ENCODE results near the gene PIGC. TPM values are rescaled to one million over a fixed set of nuclear protein-coding genes. Genes with fewer than 3 reads are reported as not detected.
A peak's percentile ranks its signal among the peaks of the same experiment; 100 is the strongest.

Gene PIGC
- total RNA-seq, 1 experiment from 2014 or later: 25.3 TPM

GRCh38 chr1:172414331-172414730, 29.5 kb downstream of the PIGC start:
- no peak for DNase-seq (ENCODE audit: low read depth, low spot score)
- in situ Hi-C loops (cut with HindIII; ENCODE audit: low pct_unique_long_range_greater_than_20kb, low sequenced_read_pairs): no loop called here

DNA sequence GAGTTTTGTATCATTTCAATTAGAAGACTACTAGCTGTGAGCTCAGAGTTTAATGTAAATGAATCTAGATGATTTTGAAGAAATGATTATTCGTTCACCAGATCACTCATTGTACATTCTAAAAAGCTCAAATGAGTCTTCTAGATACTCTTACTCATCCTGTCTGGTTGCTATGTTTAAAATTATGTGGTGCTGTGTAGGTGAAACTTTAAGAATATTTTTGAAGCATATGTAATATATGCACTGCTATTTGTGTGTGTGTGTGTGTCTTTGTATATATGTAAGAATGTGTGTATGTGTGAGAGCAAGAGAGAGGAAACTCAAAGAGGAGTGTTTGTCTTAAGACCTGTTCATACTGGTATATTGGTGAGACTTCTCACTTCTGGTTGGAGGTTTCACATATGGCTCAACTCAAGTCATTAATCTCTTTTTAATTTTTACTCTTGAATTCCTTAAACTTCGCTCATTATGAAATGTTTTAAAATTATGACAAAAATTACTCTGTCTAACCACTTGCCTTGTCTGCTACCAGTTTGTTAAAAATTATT, 32.0 kb downstream of the PIGC start:
- in situ Hi-C loops (cut with HindIII; ENCODE audit: low pct_unique_long_range_greater_than_20kb, low sequenced_read_pairs): no loop called here
- no peak for DNase-seq (ENCODE audit: low read depth, low spot score)

GRCh38 chr1:172410027-172410426, 33.8 kb downstream of the PIGC start:
- DNase-seq (ENCODE audit: low read depth, low spot score): no peak
- in situ Hi-C loops (cut with HindIII; ENCODE audit: low pct_unique_long_range_greater_than_20kb, low sequenced_read_pairs): no loop called here

GRCh38 chr1:172408958-172409357, 34.9 kb downstream of the PIGC start:
- DNase-seq (ENCODE audit: low read depth, low spot score): no peak
- in situ Hi-C loops (cut with HindIII; ENCODE audit: low pct_unique_long_range_greater_than_20kb, low sequenced_read_pairs): no loop called here

DNA sequence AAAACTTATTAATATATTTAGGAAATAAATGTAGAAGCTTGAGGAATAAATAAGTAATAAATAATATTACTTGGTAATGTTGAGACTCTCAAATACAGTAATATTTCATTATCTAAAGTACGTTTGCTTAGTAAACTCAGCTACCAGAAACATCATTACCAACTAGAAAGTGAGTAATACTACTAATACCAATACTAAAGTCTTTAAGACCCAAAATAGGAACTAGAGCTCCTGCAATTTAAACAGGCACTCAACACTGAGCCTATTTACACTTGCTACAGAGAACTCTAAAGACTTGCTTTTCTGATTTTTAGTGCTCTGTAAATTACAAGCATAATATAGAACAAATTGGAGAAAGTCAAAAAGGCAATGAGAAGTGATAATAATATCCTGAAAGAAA, 36.9 kb downstream of the PIGC start:
- in situ Hi-C loops (cut with HindIII; ENCODE audit: low pct_unique_long_range_greater_than_20kb, low sequenced_read_pairs): no loop called here
- no peak for DNase-seq (ENCODE audit: low read depth, low spot score)

- in situ Hi-C loops (cut with HindIII; ENCODE audit: low pct_unique_long_range_greater_than_20kb, low sequenced_read_pairs): no loop called here
- no peak for DNase-seq (ENCODE audit: low read depth, low spot score)
These were observed 38.0 kb downstream of the PIGC start for GRCh38 chr1:172405912-172406311.

- in situ Hi-C loops (cut with HindIII; ENCODE audit: low pct_unique_long_range_greater_than_20kb, low sequenced_read_pairs): no loop called here
- DNase-seq (ENCODE audit: low read depth, low spot score): no peak
These were observed 39.7 kb downstream of the PIGC start for GRCh38 chr1:172404121-172404520.

DNA sequence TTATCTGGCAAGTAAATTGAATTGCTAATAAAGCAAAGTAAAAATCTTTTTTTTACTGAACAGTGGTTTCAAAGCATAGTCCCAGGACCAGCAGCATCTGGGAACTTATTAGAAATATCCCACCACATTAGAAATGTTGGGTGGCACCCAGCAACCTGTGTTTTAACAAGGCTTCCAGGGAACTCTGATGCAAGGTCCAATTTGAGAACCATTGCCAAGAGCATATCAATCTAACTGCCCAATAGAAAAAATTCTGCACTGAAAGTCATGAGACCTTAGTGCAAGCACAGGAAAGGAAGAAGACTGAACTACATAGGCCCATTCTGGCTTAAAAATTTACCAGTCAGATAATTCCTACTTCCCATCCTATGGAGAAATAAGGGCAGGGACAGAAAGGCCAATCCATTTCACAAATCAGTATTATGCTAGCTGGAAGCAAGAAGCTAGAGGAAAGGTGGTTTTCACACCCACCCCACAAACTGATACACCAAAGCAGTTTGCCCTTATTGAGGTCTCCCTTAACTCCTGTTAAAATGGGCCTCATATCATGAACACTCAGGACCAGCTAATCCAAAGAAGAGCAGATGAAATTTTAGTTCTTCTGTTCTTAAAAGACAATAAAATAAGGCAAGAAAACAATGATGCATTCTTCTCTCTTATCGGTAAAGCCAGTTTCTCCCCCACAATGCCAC, 40.8 kb downstream of the PIGC start:
- no peak for DNase-seq (ENCODE audit: low read depth, low spot score)
- in situ Hi-C loops (cut with HindIII; ENCODE audit: low pct_unique_long_range_greater_than_20kb, low sequenced_read_pairs): no loop called here

- no peak for DNase-seq (ENCODE audit: low read depth, low spot score)
- in situ Hi-C loops (cut with HindIII; ENCODE audit: low pct_unique_long_range_greater_than_20kb, low sequenced_read_pairs): no loop called here
These were observed 42.0 kb downstream of the PIGC start for GRCh38 chr1:172401892-172402291.

- in situ Hi-C loops (cut with HindIII; ENCODE audit: low pct_unique_long_range_greater_than_20kb, low sequenced_read_pairs): no loop called here
- DNase-seq (ENCODE audit: low read depth, low spot score): no peak
These were observed 42.4 kb downstream of the PIGC start for GRCh38 chr1:172401477-172401876.

GRCh38 chr1:172400722-172401105, 43.2 kb downstream of the PIGC start:
- no peak for DNase-seq (ENCODE audit: low read depth, low spot score)
- in situ Hi-C loops (cut with HindIII; ENCODE audit: low pct_unique_long_range_greater_than_20kb, low sequenced_read_pairs): no loop called here

DNA sequence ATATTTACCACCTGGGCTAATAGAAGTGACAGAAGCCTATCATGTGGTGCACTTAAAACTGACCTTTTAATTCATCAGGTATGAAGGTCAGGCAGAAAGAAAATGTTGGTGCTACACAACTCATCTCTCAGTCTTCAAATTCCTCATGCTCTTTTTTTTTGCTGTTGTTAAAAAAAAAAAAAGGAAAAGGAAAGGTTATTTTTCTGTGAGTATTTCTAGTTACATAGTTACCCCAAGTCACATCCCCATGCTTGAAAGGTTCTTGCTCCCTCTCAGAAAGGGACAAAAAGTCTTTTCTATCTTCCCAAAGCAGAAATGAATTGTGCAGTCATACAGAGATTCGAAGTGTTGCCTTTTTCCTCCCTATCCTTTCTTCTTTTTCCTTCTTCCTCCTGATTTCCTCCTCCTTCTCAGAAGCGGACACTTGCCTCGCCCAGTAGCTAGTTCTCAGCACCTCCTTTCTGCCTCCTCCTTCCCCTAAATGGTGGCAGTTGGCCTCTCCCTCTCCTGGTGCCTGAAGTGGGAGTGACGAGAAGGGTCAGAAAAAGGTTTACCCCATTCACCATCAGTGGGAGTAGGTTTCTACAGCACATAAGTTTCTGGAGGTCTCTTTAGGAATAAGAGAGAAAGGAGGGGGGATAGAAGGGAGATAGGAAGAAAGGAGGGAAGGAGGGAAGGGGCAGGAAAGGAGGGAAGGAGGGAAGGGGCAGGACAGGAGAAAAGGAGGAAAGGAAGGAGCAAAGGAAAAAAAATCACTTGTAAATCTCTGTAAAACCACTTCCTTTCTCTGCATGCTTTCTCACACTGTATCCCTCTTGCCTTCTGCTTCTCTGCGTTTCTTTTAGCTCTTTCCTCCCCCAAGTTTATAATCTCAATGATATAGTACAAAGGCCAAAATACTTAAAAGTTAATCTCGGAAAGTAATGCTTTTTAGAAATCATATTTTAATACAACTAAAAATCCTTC, 43.8 kb downstream of the PIGC start:
- in situ Hi-C loops (cut with HindIII; ENCODE audit: low pct_unique_long_range_greater_than_20kb, low sequenced_read_pairs): no loop called here
- no peak for DNase-seq (ENCODE audit: low read depth, low spot score)

DNA sequence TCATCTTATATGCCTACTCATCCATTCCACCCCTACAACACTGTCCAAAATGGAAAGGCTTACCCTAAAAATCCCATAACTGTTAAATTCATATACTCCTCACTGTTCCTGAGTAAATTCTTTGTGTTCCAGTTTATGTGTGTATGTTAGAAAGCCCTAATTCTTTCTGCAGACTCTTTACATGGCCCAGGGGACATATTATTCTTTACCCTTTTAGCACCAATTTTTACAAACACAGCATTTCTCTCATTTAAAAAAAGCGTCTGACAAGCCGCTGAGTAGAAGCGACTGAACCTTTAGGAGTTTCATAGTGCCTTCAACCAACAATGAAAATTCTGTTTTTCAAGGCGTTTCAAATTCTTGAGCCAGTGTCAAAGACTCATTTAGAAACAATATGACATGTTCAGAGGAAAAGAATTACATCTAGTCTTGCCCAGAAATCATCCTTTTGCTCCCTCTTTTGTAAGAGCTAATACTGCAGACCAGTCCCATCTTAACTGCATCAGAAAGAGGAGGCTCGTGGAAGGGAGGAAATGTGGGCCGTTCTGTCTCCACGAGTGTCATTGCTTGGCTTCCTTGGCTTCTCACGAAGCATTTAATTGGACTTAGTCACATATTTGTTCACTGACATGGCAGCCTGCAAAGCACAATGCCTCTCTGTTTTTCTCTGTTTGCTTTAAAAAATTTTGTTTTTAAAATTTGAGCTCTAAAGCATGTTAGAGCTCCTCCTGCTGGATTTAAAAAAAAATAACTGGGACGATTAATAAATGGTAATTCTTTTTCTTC, 44.7 kb downstream of the PIGC start:
- in situ Hi-C loops (cut with HindIII; ENCODE audit: low pct_unique_long_range_greater_than_20kb, low sequenced_read_pairs): no loop called here
- DNase-seq (ENCODE audit: low read depth, low spot score): peak; percentile 90

- in situ Hi-C loops (cut with HindIII; ENCODE audit: low pct_unique_long_range_greater_than_20kb, low sequenced_read_pairs): no loop called here
- DNase-seq (ENCODE audit: low read depth, low spot score): no peak
These were observed 45.7 kb downstream of the PIGC start for GRCh38 chr1:172398193-172398592.

DNA sequence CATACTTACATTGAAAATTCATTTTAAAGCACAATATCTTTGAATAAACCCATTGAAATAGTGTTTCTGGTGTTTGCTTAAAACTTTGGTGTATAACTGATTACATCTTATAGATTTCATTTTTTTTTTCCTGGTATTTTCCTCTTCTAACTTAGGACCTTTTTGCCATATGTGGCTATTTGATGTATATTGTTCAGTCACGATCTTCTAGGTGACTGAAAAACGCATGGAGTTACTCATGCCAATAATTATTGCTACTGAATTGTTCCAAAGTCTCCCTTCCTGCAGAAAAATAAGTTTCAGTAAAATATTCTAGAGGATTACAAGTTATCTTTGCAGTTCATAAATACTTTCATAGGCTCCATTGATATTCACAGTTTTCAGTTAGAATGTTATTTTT, 46.2 kb downstream of the PIGC start:
- DNase-seq (ENCODE audit: low read depth, low spot score): no peak
- in situ Hi-C loops (cut with HindIII; ENCODE audit: low pct_unique_long_range_greater_than_20kb, low sequenced_read_pairs): no loop called here

- in situ Hi-C loops (cut with HindIII; ENCODE audit: low pct_unique_long_range_greater_than_20kb, low sequenced_read_pairs): no loop called here
- no peak for DNase-seq (ENCODE audit: low read depth, low spot score)
These were observed 46.6 kb downstream of the PIGC start for GRCh38 chr1:172397221-172397620.

DNA sequence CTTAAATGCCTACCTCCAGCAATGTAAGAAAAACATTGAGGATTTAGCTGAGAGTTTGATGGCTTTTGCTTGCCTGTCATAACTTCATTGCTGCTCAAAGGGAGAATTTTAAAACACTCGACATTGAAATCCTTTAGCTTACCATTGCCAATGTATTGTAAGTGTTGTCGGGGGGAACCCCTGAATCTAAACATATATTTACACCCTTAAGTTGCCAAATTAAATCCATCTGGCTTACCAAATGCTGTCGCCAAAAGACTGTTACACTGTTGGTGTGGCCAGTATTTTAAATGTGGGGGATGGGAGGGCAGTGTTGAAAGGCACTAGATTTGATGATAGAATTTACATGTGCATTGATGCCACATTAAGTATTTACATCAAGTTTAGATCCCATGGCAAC, 48.3 kb downstream of the PIGC start:
- no peak for DNase-seq (ENCODE audit: low read depth, low spot score)
- in situ Hi-C loops (cut with HindIII; ENCODE audit: low pct_unique_long_range_greater_than_20kb, low sequenced_read_pairs): no loop called here

DNA sequence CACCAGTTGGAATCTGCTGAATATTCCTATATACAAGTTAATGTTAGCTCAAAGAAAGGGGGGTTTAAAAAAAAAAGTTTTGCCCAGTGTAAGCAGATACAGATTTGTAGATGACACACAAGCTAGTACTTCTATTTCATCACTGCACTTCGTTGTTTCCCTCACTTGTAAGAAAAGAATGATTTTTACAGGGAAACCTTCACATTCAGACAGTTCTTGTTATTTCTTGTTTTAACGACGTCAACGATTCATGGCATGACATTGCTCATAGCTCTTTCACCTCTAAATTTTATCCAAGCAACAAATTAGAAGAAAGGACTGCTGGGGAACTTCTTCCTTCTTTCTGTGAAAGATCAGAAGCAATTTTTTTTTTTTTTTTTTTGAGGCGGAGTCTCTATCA, 49.1 kb downstream of the PIGC start:
- in situ Hi-C loops (cut with HindIII; ENCODE audit: low pct_unique_long_range_greater_than_20kb, low sequenced_read_pairs): no loop called here
- DNase-seq (ENCODE audit: low read depth, low spot score): no peak

Data from SK-MEL-5 (cell line).